Kidney epithelial cell (primary cell): ENCODE results near the gene PDGFRB. TPM values are rescaled to one million over a fixed set of nuclear protein-coding genes. Genes with fewer than 3 reads are reported as not detected.

ENCODE experiments used
- DNase-seq: peaks from one replicate; pipeline ENCODE4 v3.0.0-alpha.2; 2010; ENCODE audit warnings: low read depth
- H3K27me3 ChIP-seq: 2 replicates; pipeline ENCODE4 v1.6.0; 2011; ENCODE audit warnings: low read length; ENCODE audit not compliant: control insufficient read depth, insufficient read depth
- H3K36me3 ChIP-seq: 2 replicates; pipeline ENCODE4 v1.5.1; 2011; ENCODE audit warnings: low read length; ENCODE audit not compliant: control insufficient read depth, insufficient read depth
- H3K4me3 ChIP-seq: 2 replicates; pipeline ENCODE4 v1.5.1; 2011; ENCODE audit warnings: low read depth, mild to moderate bottlenecking, control low read depth, low read length
- CTCF ChIP-seq: IDR thresholded peaks from 2 replicates; pipeline ENCODE4 v1.5.1; 2011; ENCODE audit warnings: mild to moderate bottlenecking, moderate library complexity, low read length, control low read depth, inconsistent platforms; ENCODE audit not compliant: insufficient read depth, poor library complexity, severe bottlenecking
- total RNA-seq: library from RNA; depleted of rRNA; stranded (reverse); fragments of >200 nt; gene quantifications from 2 replicates; pipeline ENCODE4 v1.2.3, GENCODE V29; 2015

The PDGFRB gene
- 17.1 and 18.3 TPM in 2 replicates for total RNA-seq

- H3K4me3 ChIP-seq, result peak within 1 kb of the TSS; percentile 32
Measured at GRCh38 chr5:150155258-150156026, at the start of gene PDGFRB. PDGFRB (minus strand) TSS chr5:150155845; CDS start chr5:150137047, 18,798 bp downstream.

GRCh38 chr5:150204590-150204960 is 48.9 kb upstream of the PDGFRB start:
- DNase-seq, result no peak
- TF ChIP-seq CTCF, result no peak
- Histone ChIP-seq H3K36me3 (no peaks in the 10 kb centered on the region), H3K4me3 (no peak overlapping the region), H3K27me3 (peaks cover 8% of the 10 kb centered on the region)

More at GRCh38 chr5:150155258-150156026, at the start of gene PDGFRB:
- Histone ChIP-seq H3K27me3 (no peaks in the 10 kb centered on the region), H3K36me3 (no peaks in the 10 kb centered on the region)
- no peak for DNase-seq
- no peak for TF ChIP-seq CTCF

GRCh38 chr5:150203832-150204589 is 48.4 kb upstream of the PDGFRB start:
- TF ChIP-seq CTCF, result no peak
- Histone ChIP-seq H3K36me3 (no peaks in the 10 kb centered on the region), H3K27me3 (peaks cover 13% of the 10 kb centered on the region), H3K4me3 (no peak overlapping the region)
- DNase-seq, result no peak

- Histone ChIP-seq H3K36me3 (no peaks in the 10 kb centered on the region), H3K27me3 (peaks cover 18% of the 10 kb centered on the region), H3K4me3 (no peak overlapping the region)
- DNase-seq, result no peak
- no peak for TF ChIP-seq CTCF
Measured at GRCh38 chr5:150202501-150202900, 46.9 kb upstream of the PDGFRB start.

GRCh38 chr5:150197476-150197875 is 41.8 kb upstream of the PDGFRB start:
- no peak for TF ChIP-seq CTCF
- peaks cover 24% of the 10 kb centered on the region for H3K27me3 ChIP-seq
- DNase-seq, result no peak
- no peak overlapping the region for H3K4me3 ChIP-seq
- no peaks in the 10 kb centered on the region for H3K36me3 ChIP-seq
